Keratinocyte (primary cell): ENCODE measurements around the gene DCST2. TPM values are rescaled to one million over a fixed set of nuclear protein-coding genes. Genes with fewer than 3 reads are reported as not detected.

ENCODE experiments used
- DNase-seq: peaks from one replicate; pipeline ENCODE4 v3.0.0-alpha.2; 2011; ENCODE audit warnings: low read depth, missing footprints, low spot score
- FAIRE-seq: peaks from 2 replicates; lab custom pipeline; 2011; peaks lifted over from hg19 to GRCh38; lab: Jason Lieb, UNC
- H2AFZ ChIP-seq: 2 replicates; pipeline ENCODE4 v1.6.0; 2012; ENCODE audit warnings: low read length, control low read depth, inconsistent platforms; ENCODE audit not compliant: control insufficient read depth
- H3K27ac ChIP-seq: 2 replicates; pipeline ENCODE4 v1.5.1; 2011; ENCODE audit warnings: low read length; ENCODE audit not compliant: control insufficient read depth, insufficient read depth
- H3K27me3 ChIP-seq: 3 replicates; pipeline ENCODE4 v1.6.0; 2011; ENCODE audit warnings: low read length; ENCODE audit not compliant: control insufficient read depth, insufficient read depth; ENCODE audit errors: extremely low read depth
- H3K36me3 ChIP-seq, 2 experiments: 2 replicates in 1 of 2; 3 replicates in 1 of 2; pipeline ENCODE4 v1.5.1; 2011; ENCODE audit warnings: low read length in 2 of 2, mild to moderate bottlenecking in 1 of 2; ENCODE audit not compliant: control insufficient read depth in 2 of 2, insufficient read depth in 2 of 2; ENCODE audit errors: extremely low read depth in 1 of 2
- H3K4me1 ChIP-seq: 3 replicates; pipeline ENCODE4 v1.5.1; 2011; ENCODE audit warnings: low read length; ENCODE audit not compliant: control insufficient read depth, insufficient read depth; ENCODE audit errors: extremely low read depth
- H3K4me2 ChIP-seq: 3 replicates; pipeline ENCODE4 v1.6.0; 2011; ENCODE audit warnings: low read depth, low read length; ENCODE audit not compliant: control insufficient read depth, insufficient read depth; ENCODE audit errors: extremely low read depth
- H3K4me3 ChIP-seq, 3 experiments: fragments of 200-600 bp in 1 of 3; sonication (generic) in 1 of 3; 2 replicates in 2 of 3; 3 replicates in 1 of 3; pipeline ENCODE4 v1.5.1; 2011 to 2016; ENCODE audit warnings: low read length in 3 of 3, mild to moderate bottlenecking in 3 of 3, control low read depth in 2 of 3, inconsistent platforms in 1 of 3, low read depth in 1 of 3, mixed read lengths in 1 of 3, mixed run types in 1 of 3, moderate library complexity in 1 of 3; ENCODE audit not compliant: control insufficient read depth in 2 of 3, insufficient read depth in 2 of 3; ENCODE audit errors: extremely low read depth in 1 of 3
- H3K79me2 ChIP-seq: 2 replicates; pipeline ENCODE4 v1.6.0; 2012; ENCODE audit warnings: low read length; ENCODE audit not compliant: control insufficient read depth, insufficient read depth
- H3K9ac ChIP-seq: 3 replicates; pipeline ENCODE4 v1.6.0; 2011; ENCODE audit warnings: low read length; ENCODE audit not compliant: control insufficient read depth, insufficient read depth; ENCODE audit errors: extremely low read depth
- H3K9me1 ChIP-seq: 3 replicates; pipeline ENCODE4 v1.6.0; 2011; ENCODE audit warnings: low read length; ENCODE audit not compliant: control insufficient read depth, insufficient read depth; ENCODE audit errors: extremely low read depth
- H3K9me3 ChIP-seq: 2 replicates; pipeline ENCODE4 v1.5.1; 2012; ENCODE audit warnings: low read depth, low read length; ENCODE audit not compliant: control insufficient read depth
- H4K20me1 ChIP-seq: 3 replicates; pipeline ENCODE4 v1.6.0; 2011; ENCODE audit warnings: low read length; ENCODE audit not compliant: control insufficient read depth, insufficient read depth; ENCODE audit errors: extremely low read depth
- EZH2 ChIP-seq: IDR thresholded peaks from one replicate; pipeline ENCODE4 v1.6.1; 2012; ENCODE audit warnings: inconsistent platforms, mild to moderate bottlenecking, low read length, moderate library complexity
- dilution Hi-C: fragments of 300-500 bp; cut with MboI; formaldehyde crosslinking; loops from one replicate; pipeline ENCODE4 v1.7.0; 2020; ENCODE audit warnings: low sequenced_read_pairs; ENCODE audit not compliant: extremely low pct_ligation_motif_present
- polyA plus RNA-seq, 5 experiments: library from polyadenylated mRNA; depleted of rRNA in 3 of 5; stranded (reverse) in 3 of 5; stranded (forward) in 1 of 5; unstranded in 1 of 5; fragments of >200 nt; gene quantifications; 1 replicate in 1 of 5; 2 replicates in 3 of 5; 3 replicates in 1 of 5; pipeline versions ENCODE4 v1.2.1 to v1.2.3, GENCODE V29; 2011 to 2012; ENCODE audit warnings: missing spikeins in 2 of 5, low read depth in 1 of 5, low replicate concordance in 1 of 5
- TF ChIP-seq, protein P1 (sequence below), 3 experiments: IDR thresholded peaks in 1 of 3; conservative IDR thresholded peaks in 1 of 3; optimal IDR thresholded peaks in 1 of 3; 2 replicates in 2 of 3; 3 replicates in 1 of 3; pipeline versions ENCODE3 to v1.5.1; 2011; ENCODE audit warnings: low read length in 3 of 3, mild to moderate bottlenecking in 3 of 3, moderate library complexity in 2 of 3, control low read depth in 1 of 3, inconsistent platforms in 1 of 3; ENCODE audit not compliant: insufficient read depth in 2 of 3; ENCODE audit errors: extremely low read depth in 1 of 3

The DCST2 gene
- polyA plus RNA-seq, 1 donor (not counting 4 experiments of a cell fraction or from before 2014, with no cell fraction given), result 0.14 TPM

- FAIRE-seq (no peak), DNase-seq (no peak)
- no peaks in the 10 kb centered on the region for H3K9me1 ChIP-seq
- H3K27me3 ChIP-seq, result no peaks in the 10 kb centered on the region
- TF ChIP-seq EZH2, result no peak
- TF ChIP-seq, protein P1, sequence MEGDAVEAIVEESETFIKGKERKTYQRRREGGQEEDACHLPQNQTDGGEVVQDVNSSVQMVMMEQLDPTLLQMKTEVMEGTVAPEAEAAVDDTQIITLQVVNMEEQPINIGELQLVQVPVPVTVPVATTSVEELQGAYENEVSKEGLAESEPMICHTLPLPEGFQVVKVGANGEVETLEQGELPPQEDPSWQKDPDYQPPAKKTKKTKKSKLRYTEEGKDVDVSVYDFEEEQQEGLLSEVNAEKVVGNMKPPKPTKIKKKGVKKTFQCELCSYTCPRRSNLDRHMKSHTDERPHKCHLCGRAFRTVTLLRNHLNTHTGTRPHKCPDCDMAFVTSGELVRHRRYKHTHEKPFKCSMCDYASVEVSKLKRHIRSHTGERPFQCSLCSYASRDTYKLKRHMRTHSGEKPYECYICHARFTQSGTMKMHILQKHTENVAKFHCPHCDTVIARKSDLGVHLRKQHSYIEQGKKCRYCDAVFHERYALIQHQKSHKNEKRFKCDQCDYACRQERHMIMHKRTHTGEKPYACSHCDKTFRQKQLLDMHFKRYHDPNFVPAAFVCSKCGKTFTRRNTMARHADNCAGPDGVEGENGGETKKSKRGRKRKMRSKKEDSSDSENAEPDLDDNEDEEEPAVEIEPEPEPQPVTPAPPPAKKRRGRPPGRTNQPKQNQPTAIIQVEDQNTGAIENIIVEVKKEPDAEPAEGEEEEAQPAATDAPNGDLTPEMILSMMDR (optimal IDR thresholded peaks at IDR 0.05 in 1 of 3, IDR thresholded peaks at IDR 0.05 in 1 of 3, conservative IDR thresholded peaks at IDR 0.05 in 1 of 3; ENCODE audit: extremely low read depth in 1 of 3, insufficient read depth in 2 of 3, low read length in 3 of 3), result no peak
- no peak overlapping the region for H2AFZ ChIP-seq
- H3K4me2 ChIP-seq, result no peak overlapping the region
- H3K9ac ChIP-seq, result peak overlapping the region; percentile 38
- no peak overlapping the region for H3K4me3 ChIP-seq
- H3K36me3 ChIP-seq, result peaks cover 30 to 45% of the 10 kb centered on the region in 2 experiments
- H3K27ac ChIP-seq, result peak overlapping the region; percentile 69
- H3K4me1 ChIP-seq, result peaks cover 45% of the 10 kb centered on the region
- peaks cover 7% of the 10 kb centered on the region for H3K79me2 ChIP-seq
- dilution Hi-C loops, result no loop called here
- H3K9me3 ChIP-seq, result no peaks in the 10 kb centered on the region
- H4K20me1 ChIP-seq, result peaks cover 6% of the 10 kb centered on the region
These were observed 17.2 kb downstream of the DCST2 start for GRCh38 chr1:155016231-155016831.

GRCh38 chr1:155015527-155016230, 17.9 kb downstream of the DCST2 start:
- FAIRE-seq, result no peak
- Histone ChIP-seq H3K9ac (no peak overlapping the region), H3K36me3 (peaks cover 30 to 51% of the 10 kb centered on the region in 2 experiments), H3K79me2 (peaks cover 11% of the 10 kb centered on the region), H3K27me3 (no peaks in the 10 kb centered on the region), H4K20me1 (peaks cover 6% of the 10 kb centered on the region), H3K27ac (no peak overlapping the region), H3K9me3 (no peaks in the 10 kb centered on the region), H3K9me1 (no peaks in the 10 kb centered on the region), H2AFZ (no peak overlapping the region), H3K4me1 (peaks cover 51% of the 10 kb centered on the region), H3K4me2 (no peak overlapping the region), H3K4me3 (no peak overlapping the region)
- TF ChIP-seq, protein P1 (optimal IDR thresholded peaks at IDR 0.05 in 1 of 3, IDR thresholded peaks at IDR 0.05 in 1 of 3, conservative IDR thresholded peaks at IDR 0.05 in 1 of 3; ENCODE audit: extremely low read depth in 1 of 3, insufficient read depth in 2 of 3, low read length in 3 of 3), result no peak
- no peak for TF ChIP-seq EZH2
- dilution Hi-C loops, result no loop called here
- DNase-seq, result no peak
